Prostate gland (tissue), 2 donors: ENCODE results near the gene BANP. TPM values are rescaled to one million over a fixed set of nuclear protein-coding genes. Genes with fewer than 3 reads are reported as not detected.
"Not testable (repeated sequence)": the region's sequence is repeated elsewhere in the genome, so short reads cannot be mapped to it uniquely, and the experiment has no call there.

Experiments
- DNase-seq: peaks from one replicate; pipeline ENCODE4 v3.0.0-alpha.2; 2019; ENCODE audit warnings: low spot score
- H3K27ac ChIP-seq, 2 donors: fragments of 200-600 bp; sonication (generic); 2 replicates each; pipeline ENCODE4 v1.5.1; 2017 to 2019
- H3K27me3 ChIP-seq: fragments of 200-600 bp; sonication (generic); replicated peaks from 2 replicates; pipeline ENCODE4 v1.5.1; 2019; ENCODE audit not compliant: insufficient read depth
- H3K36me3 ChIP-seq, 2 donors: fragments of 200-600 bp; sonication (generic); 1 replicate in 1 of 2; 2 replicates in 1 of 2; pipeline versions ENCODE4 v1.5.1 to v1.8.1; 2017 to 2019
- H3K4me1 ChIP-seq: fragments of 200-600 bp; sonication (generic); replicated peaks from 2 replicates; pipeline ENCODE4 v1.5.1; 2019
- H3K4me3 ChIP-seq, 2 donors: fragments of 200-600 bp; sonication (generic); 2 replicates each; pipeline ENCODE4 v1.5.1; 2017 to 2019
- H3K9me3 ChIP-seq: fragments of 200-600 bp; sonication (generic); 2 replicates; pipeline ENCODE4 v1.5.1; 2017
- POLR2A ChIP-seq: fragments of 450-650 bp; IDR thresholded peaks from one replicate; pipeline ENCODE4 v1.6.1; 2016; ENCODE audit warnings: antibody characterized with exemption, mild to moderate bottlenecking
- POLR2AphosphoS5 ChIP-seq: sonication (generic); formaldehyde crosslinking; IDR thresholded peaks from one replicate; pipeline ENCODE4 v1.6.1; 2017; ENCODE audit warnings: antibody characterized with exemption
- WGBS: methylation state at CpG from one replicate; pipeline ENCODE4 v1.1.5; 2018; 5-methylcytosine and 5-hydroxymethylcytosine counted together
- intact Hi-C: fragments of 100-400 bp; cut with DNase I; formaldehyde crosslinking; loops from one replicate; pipeline ENCODE4 v1.14.2; 2022
- total RNA-seq, 2 donors: library from RNA; depleted of rRNA; stranded (reverse); fragments of >200 nt; gene quantifications; one replicate each; pipeline ENCODE4 v1.1.0, GENCODE V29; 2016
- TF ChIP-seq, protein P1 (sequence below), 4 experiments: fragments of 200-600 bp in 2 of 4; fragments of 450-650 bp in 2 of 4; sonication (generic) in 2 of 4; IDR thresholded peaks; 1 replicate in 3 of 4; 2 replicates in 1 of 4; pipeline ENCODE4 v1.5.1; 2016 to 2019; ENCODE audit warnings: antibody characterized with exemption in 4 of 4, mild to moderate bottlenecking in 2 of 4, moderate library complexity in 2 of 4

Gene BANP
- total RNA-seq, 2 donors from 2014 or later, result 32.2 to 47.3 TPM

DNA sequence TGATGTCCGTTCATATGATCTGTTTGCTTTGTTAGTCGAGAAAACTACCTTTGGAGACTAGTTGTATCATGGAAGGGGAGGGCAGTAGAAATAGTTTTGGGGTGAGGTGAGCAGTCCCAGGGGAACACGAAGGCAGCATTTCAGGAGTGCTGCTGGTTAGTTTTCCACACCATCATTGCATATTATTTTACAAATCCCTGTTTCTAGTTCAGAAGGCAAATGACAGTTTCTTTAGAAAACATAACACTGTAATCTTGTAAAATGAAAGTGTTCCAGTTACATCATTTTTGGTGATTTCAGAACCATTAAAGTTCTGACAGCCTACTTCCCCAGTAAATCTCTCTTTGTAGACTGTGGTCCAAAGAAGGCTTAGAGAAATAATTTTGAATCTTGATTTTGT lies 25.4 kb downstream of the BANP start:
- WGBS, result 39% methylated on average over 3 of the region's 3 CpGs
- no peaks in the 10 kb centered on the region for H3K4me1 ChIP-seq
- no peak for DNase-seq
- no peaks in the 10 kb centered on the region for H3K36me3 ChIP-seq
- no peak overlapping the region for H3K4me3 ChIP-seq
- TF ChIP-seq, protein P1, sequence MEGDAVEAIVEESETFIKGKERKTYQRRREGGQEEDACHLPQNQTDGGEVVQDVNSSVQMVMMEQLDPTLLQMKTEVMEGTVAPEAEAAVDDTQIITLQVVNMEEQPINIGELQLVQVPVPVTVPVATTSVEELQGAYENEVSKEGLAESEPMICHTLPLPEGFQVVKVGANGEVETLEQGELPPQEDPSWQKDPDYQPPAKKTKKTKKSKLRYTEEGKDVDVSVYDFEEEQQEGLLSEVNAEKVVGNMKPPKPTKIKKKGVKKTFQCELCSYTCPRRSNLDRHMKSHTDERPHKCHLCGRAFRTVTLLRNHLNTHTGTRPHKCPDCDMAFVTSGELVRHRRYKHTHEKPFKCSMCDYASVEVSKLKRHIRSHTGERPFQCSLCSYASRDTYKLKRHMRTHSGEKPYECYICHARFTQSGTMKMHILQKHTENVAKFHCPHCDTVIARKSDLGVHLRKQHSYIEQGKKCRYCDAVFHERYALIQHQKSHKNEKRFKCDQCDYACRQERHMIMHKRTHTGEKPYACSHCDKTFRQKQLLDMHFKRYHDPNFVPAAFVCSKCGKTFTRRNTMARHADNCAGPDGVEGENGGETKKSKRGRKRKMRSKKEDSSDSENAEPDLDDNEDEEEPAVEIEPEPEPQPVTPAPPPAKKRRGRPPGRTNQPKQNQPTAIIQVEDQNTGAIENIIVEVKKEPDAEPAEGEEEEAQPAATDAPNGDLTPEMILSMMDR (IDR thresholded peaks at IDR 0.05), result no peak
- TF ChIP-seq POLR2A (no peak), POLR2AphosphoS5 (no peak)
- no peaks in the 10 kb centered on the region for H3K27me3 ChIP-seq
- no peak overlapping the region for H3K27ac ChIP-seq
- intact Hi-C loops, result no loop called here
- H3K9me3 ChIP-seq, result no peaks in the 10 kb centered on the region

DNA sequence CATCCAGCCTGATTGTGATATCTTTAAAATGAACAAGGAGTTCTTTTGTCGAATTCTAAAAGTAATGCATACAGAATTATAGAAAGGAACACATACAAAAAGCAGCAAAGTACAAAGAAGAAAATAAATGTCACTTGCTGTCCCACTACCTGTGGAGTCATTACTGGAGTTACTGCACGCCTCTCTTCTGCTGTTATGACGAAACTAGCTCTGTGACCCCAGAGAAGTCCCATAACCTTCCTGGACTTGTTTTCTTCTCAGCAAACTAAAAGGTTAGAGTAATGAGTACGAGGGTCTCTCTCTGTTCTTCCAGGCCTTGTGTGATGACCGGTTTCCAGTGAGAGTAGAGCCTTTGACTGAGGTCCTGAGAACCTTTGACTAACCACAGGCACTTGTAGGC lies 26.9 kb downstream of the BANP start:
- WGBS, result 92% methylated on average over 5 of the region's 5 CpGs
- no peak for DNase-seq
- no peaks in the 10 kb centered on the region for H3K4me1 ChIP-seq
- H3K27ac ChIP-seq, result no peak overlapping the region
- intact Hi-C loops, result no loop called here
- H3K4me3 ChIP-seq, result no peak overlapping the region
- TF ChIP-seq POLR2A (no peak), POLR2AphosphoS5 (no peak)
- TF ChIP-seq, protein P1 (IDR thresholded peaks at IDR 0.05), result no peak
- no peaks in the 10 kb centered on the region for H3K27me3 ChIP-seq
- no peaks in the 10 kb centered on the region for H3K9me3 ChIP-seq
- no peaks in the 10 kb centered on the region for H3K36me3 ChIP-seq

DNA sequence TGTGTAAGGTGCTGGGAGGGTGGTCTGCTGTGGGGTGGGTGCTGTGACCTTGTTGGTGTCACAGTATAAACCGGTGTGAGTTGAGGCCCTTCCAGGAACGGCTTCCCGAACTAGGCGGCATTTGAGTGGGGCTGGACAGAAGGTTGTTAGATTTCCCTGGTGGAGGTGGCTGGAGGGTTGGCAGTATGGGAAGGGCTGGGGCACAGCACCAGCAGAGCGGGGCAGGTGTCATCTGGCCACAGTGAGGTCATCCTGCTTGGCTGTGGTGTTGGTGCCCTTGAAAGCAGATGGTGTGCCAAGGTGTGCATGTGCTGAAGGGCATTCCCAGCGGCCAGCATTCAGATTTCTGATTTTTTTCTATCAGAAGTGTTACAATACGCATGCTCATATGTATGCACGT lies 28.1 kb downstream of the BANP start:
- H3K27me3 ChIP-seq, result no peaks in the 10 kb centered on the region
- H3K4me1 ChIP-seq, result no peaks in the 10 kb centered on the region
- WGBS, result 94% methylated on average over 7 of the region's 8 CpGs
- no peaks in the 10 kb centered on the region for H3K36me3 ChIP-seq
- no peak overlapping the region for H3K4me3 ChIP-seq
- intact Hi-C loops, result no loop called here
- no peak for TF ChIP-seq POLR2A
- TF ChIP-seq, protein P1 (IDR thresholded peaks at IDR 0.05), result no peak
- no peak for TF ChIP-seq POLR2AphosphoS5
- no peak overlapping the region for H3K27ac ChIP-seq
- DNase-seq, result no peak
- no peaks in the 10 kb centered on the region for H3K9me3 ChIP-seq

DNA sequence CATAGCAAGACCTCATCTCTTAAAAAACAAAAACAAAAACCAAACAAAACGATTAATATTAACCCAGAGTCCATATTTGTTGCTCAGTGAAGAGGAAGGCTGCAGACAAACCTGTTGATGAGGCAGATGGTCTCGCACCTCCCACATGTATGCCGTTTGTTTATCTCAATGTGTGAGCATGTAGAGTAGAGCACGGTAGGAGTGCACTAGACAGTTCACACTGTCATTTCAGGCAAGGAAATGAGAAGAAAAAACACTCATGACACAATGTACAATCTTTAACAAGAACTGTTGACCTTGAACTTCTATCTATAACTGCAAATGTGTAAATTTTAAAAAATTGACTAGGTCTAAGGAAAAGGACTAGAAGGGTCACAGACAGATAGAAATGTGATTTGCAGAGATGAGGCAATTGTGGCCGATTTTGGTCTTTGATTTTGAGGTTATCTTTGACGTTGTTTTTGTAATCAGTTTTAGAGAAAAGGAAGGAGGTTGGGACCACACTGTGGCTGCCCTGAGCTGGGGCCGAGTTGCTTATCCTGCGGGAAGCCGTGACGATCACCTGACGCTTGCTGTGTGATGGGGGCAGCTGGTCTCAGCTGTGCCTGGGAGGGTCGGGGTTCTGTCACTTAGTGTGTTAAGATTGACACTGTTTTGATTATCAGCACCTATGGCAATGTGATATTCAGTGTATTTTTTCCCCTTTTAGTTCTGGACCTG lies 28.8 kb downstream of the BANP start:
- intact Hi-C loops, result loop anchor here (5.0 to 10.0 kb wide), 3 partner anchors 85 to 455 kb away; partner anchors contain the start of gene ZNF469
- not testable (repeated sequence) for DNase-seq, H3K36me3 ChIP-seq, H3K9me3 ChIP-seq, H3K27me3 ChIP-seq, H3K4me1 ChIP-seq, H3K4me3 ChIP-seq, H3K27ac ChIP-seq
- 89% methylated on average over 12 of the region's 12 CpGs for WGBS

DNA sequence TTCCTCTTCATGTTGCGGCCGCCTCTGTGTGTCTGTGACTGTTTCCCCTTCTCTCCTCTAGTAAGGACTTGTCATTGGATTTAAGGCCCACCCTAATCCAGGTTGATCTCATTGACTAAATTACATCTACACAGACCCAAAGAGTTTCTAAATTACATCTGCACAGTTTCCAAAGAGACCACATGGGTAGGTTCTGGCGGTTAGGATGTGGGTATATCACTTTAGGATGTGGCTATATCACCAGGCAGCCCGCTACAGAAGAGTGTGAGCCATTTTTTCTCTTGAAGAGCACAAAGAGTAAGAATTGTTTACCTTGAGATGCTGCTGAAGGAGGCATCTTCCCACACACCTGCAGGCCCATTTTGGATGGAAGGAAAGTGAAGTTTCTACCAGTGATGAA lies 30.1 kb downstream of the BANP start:
- WGBS, result 95% methylated on average over 4 of the region's 4 CpGs
- H3K27ac ChIP-seq, H3K36me3 ChIP-seq, H3K4me1 ChIP-seq, DNase-seq, H3K4me3 ChIP-seq, H3K27me3 ChIP-seq, H3K9me3 ChIP-seq: not testable (repeated sequence)
- intact Hi-C loops, result loop anchor here (5.0 to 10.0 kb wide), 3 partner anchors 83 to 453 kb away; partner anchors contain the start of gene ZNF469

DNA sequence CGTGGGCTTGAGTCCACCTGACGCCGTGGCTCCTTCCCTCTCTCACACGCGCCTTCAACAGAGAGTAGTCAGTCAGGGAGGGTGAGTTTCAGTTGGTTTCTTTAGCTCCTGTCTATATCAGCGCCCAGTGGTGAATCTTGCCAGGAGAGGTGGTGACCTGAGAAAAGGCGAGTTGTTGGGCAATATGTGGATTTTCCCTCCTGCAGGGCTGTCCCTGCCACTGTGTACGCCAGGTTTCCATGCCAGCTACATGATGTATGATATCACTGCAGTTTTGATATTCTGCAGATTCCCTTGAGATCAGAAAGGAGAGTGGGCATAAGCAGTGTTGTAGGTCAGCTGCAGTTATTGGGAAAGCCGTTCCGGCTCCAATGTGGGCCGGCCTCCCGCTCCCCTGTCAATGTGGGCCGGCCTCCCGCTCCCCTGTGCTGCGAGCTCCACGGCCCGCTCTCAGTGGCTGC lies 31.4 kb downstream of the BANP start:
- Histone ChIP-seq H3K9me3 (no peaks in the 10 kb centered on the region), H3K4me1 (no peaks in the 10 kb centered on the region), H3K4me3 (no peak overlapping the region), H3K36me3 (no peaks in the 10 kb centered on the region), H3K27ac (no peak overlapping the region), H3K27me3 (no peaks in the 10 kb centered on the region)
- DNase-seq, result no peak
- TF ChIP-seq, protein P1 (IDR thresholded peaks at IDR 0.05), result no peak
- TF ChIP-seq POLR2A, result no peak
- TF ChIP-seq POLR2AphosphoS5, result no peak
- 85% methylated on average over 17 of the region's 17 CpGs for WGBS
- intact Hi-C loops, result loop anchor here (5.0 to 10.0 kb wide), 3 partner anchors 82 to 452 kb away; partner anchors contain the start of gene ZNF469
